ENCODE results near the gene APOBR.
"Not testable (repeated sequence)": the region's sequence is repeated elsewhere in the genome, so short reads cannot be mapped to it uniquely, and the experiment has no call there.

The APOBR gene

DNA sequence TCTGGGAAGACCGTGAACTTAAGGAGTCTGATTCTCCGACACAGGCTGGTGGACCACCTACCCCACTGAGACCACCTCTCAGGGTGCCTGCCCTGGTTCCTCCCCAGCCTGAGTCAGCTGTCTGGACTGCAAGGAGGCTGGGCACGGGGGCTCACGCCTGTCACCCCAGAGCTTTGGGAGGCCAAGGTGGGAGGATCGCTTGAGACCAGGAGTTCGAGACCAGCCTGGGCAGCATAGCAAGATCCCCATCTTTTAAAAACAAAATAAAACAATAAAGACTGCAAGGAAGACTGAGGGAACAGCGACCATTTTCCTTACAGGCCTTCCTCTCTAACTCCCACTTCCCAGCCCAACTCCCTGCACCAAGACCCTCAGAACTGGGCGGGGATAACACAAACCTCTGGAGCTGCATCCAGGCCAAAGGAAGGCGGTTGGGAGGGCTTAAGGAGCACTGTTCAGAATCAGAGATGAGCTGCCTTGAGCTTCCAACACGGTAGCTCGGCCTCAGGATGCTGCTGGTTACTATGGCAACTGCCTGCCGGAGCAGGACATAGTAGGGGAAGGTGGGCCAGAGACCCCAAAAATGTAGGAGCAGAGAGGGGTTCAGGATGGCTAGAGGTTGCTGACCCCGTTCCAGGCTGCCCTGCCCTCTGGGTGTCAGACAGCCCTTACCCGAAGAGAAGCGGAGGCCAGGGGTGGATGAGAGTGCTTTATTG is 4.4 kb downstream of the APOBR start:
- no peak for DNase-seq

DNA sequence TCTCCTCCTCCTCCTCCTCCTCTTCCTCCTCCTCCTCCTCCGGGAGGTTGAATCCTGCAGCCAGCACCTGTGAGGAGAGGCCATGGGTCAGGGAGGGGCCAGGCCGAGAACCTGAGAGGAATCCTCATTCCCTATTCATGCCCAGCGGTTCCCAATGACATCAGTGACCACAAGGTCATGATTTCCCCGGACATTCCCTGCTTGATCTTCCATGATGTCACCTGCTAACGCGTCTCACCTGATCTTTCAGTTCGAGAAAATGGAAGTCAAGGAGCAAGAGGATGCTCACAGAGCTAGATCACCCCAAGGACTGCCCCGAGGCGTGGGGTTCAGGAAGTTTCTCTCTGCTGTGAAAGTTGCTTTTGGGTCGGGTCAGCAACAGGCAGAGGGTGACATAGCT is 5.4 kb downstream of the APOBR start:
- DNase-seq, result no peak

DNA sequence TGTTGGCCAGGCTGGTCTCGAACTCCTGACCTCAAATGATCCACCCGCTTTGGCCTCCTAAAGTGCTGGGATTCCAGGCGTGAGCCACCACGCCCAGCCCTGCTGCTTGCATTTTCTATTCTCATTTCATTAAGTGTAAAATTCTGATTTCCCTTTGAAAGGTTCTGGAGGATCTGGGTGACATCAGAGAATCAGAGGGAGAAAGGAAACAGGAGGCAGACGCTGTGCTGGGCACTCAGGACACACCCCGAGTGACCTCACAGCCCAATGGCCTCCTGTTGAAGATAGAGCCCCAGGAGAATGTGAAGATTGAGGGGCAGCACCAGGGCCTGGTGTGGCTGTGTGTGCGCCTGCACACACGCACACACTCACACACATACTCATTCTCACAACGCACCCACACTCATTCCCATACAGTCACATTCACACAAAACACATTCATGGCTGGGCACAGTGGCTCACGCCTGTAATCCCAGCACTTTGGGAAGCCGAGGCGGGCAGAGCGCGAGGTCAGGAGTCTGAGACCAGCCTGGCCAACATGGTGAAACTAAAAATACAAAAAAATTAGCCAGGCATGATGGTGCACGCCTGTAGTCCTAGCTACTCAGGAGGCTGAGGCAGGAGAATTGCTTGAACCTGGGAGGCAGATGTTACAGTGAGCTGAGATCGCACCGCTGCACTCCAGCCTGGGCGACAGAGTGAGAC is 6.2 kb downstream of the APOBR start:
- not testable (repeated sequence) for DNase-seq

DNA sequence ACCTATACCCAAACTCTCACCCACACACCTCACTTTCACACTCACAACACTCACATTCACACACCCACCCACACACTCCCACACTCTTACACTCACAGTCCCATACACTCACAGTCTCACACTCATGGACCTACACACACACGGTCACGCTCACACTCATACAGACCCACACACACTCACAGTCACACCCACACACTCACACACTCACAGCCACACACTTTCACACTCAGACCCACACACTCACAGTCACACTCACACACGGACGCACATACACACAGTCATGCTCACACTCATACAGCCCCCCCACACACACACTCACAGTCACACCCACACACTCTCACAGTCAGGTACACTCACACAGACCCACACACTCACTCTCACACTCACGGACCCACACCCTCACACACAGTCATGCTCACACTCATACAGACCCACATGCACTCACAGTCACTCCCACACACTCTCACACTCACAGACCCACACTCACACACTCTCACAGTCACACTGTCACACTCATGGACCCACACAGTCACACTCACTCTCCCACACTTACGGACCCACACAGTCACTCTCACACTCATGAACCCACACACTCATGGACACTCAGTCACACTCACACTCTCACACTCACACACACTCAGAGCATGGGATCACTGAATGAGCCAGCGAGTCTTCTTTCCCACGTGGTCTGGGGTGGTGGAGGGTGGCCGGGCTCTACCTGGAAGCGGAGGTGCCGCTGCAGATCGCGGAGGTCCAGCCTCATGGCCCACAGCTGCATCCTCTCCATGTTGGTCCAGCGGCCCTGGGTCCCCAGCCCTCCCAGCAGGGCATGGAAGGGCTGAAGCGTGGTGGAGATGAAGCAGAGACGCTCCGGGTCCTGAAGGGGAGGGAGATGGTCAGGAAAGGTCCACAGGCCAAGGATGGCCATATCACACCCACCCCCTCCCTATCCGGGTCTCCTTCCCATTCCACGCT is 7.1 kb downstream of the APOBR start:
- DNase-seq, result no peak

DNA sequence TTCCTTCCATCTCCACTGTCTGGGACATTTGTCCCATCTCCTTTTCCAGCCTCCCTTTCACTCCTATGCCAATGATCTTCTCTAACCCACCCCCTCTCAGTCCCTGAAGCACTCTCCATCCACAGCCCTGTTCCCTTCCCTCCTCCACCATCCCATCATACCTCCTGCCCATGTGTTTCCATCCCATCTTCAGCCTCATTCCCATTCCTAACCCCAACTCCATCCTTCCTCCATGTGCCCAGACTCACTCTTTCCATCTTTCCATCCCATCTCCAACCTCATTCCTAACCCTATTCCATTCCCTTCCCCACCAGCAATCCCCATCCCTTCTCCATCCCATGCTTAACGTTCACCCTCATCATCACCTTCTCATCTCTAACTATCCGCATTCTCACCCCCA is 7.8 kb downstream of the APOBR start:
- no peak for DNase-seq

DNA sequence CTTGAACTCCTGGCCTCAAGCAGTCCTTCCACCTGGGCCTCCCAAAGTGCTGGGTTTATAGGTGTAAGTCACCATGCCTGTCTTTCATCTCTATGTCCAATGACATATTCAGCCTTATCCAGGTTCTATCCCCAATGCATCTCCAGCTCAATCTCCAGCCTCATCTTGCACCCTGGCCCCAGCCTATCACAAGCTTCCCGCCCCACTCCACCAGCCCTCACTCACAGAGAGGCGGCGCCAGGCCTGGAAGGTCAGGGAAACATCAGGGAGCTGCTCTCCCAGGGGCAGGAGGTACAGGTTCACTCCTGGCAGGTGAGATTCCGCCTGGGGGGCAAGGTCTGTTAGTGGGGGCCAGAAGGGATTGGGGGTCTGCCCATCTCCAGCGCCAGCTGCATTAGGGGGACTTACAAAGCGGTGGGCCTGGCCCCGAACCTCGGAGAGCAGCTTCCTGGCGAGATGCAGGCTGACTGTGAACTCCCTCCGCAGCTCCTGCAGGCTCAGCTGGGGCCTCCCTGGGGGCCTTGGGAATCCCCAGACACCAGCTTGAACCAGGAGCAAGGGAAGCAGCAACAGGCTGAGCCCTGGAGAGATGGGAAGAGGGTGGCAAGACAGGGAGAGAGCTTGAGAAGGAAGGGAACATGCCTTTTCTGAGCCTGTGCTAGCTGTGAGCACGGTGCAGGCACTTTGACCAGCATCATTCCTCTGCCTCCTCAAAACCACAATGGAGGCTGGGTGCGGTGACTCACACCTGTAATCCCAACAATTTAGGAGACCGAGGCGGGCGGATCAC is 9.2 kb downstream of the APOBR start:
- no peak for DNase-seq

DNA sequence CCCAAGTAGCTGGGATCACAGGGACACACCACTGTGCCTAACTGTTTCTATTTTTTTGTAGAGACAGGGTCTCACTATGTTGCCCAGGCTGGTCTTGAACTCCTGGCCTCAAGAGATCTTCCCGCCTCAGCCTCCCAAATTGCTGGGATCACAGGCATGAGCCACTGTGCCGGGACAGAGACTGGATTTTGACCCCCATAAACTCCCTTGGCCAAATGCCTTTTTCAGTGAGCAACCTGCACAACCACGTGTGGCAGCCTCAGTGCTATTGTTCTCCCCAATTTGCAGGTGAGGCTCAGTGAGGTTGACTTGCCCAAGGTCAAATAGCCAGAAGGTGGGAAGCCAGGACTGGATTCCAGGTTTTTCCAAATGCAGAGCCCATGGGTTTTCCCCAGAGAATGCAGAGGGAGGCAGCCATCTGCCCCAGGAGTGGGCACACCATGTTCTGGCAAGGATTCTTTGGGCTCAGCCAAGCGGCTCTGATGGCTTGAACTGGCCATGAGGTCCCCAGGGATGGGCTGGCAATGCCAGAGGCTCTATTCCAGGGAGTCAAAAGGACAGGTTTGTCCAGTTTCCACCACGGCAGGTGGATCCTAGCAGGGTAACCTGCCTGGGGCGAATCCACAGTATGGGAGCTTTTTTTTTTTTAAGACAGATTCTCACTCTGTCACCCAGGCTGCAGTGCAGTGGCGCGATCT is 10.4 kb downstream of the APOBR start:
- DNase-seq, result peak in 1 of 2 experiments; percentile 75

DNA sequence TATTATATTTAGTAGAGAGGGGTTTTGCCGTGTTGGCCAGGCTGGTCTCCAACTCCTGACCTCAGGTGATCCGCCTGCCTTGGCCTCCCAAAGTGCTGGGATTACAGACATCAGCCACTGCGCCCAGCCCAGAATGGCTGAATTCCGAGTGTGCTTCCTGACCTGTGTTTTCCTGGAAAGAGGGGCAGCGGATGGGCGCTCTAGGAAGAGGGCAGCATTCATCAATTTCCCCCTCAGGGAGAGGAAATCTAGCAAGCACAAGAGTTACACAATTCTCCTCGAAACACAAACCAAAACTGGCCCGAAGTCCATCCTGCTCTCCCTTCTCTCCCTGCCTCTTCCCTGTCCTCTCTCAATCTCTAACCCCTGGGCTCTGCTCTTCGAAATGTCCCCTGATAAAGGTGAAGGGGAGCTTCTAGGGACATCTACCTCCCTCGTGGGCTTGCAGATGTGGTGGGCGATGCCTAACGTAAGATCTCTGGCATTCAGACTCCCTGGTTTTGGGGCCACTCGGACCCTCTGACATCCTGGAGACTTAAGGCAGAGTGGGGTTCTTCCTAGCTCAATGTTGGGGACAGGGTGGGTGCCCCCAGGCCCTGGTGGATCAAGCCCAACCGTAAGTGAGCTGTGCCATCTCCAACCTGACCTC is 11.2 kb downstream of the APOBR start:
- DNase-seq, result no peak

DNA sequence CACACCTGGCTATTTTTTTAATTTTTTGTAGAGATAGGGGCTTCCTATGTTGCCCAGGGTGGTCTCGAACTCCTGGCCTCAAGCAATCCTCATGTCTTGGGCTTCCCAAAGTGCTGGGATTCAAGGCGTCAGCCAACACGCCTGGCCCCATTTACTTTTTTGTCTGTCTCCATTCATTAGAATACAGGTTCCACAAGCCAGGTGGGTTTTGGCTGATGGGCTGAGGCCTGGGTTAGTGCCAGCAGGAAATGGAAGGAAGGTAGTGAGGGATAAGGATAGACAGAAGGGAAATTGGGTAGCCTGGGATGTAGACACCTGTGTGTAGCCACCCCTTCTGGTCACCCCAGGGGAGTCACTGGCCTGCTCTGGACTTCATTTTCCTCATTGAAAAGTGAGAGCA is 16.6 kb downstream of the APOBR start:
- DNase-seq, result no peak

DNA sequence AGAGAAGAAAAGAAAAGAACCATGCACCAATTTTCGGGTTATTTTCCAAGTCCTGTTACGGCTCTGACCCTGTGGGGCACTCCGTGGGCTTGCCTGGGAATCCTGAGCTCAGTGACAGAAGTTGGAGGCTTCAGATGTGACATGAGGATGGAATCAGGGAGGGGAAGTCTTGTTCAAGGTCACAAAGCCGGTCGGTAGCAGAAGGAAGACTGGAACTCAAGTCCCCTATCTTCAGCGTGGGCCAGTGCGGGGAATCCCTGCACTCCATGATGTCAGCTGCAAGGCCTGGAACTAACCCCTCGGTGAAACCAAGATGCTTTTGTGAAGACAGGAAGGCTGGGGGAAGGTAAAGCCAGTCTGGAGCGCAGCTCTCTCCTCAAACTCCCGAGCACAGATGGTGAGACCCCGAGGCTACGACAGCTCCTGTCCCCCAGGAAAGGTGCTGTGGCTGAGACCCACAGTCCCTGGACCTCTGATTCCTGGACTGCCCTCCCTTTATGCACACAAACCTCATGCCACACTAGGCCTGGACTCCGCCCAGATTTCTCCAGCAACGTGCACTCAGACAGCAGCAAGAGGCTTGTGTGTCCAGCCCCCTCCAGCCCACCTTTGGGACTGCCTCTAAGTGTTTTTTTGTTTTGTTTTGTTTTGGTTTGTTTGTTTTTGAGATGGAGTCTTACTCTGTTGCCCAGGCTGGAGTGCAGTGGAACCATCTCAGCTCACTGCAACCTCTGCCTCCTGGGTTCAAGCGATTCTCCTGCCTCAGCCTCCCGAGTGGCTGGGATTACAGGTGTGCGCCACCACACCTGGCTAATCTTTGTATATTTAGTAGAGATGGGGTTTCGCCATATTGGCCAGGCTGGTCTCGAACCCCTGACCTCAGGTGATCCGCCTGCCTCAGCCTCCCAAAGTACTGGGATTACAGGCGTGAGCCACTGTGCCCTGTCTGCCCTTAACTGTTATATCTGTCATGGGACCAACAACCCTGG is 17.7 kb downstream of the APOBR start:
- DNase-seq, result no peak

DNA sequence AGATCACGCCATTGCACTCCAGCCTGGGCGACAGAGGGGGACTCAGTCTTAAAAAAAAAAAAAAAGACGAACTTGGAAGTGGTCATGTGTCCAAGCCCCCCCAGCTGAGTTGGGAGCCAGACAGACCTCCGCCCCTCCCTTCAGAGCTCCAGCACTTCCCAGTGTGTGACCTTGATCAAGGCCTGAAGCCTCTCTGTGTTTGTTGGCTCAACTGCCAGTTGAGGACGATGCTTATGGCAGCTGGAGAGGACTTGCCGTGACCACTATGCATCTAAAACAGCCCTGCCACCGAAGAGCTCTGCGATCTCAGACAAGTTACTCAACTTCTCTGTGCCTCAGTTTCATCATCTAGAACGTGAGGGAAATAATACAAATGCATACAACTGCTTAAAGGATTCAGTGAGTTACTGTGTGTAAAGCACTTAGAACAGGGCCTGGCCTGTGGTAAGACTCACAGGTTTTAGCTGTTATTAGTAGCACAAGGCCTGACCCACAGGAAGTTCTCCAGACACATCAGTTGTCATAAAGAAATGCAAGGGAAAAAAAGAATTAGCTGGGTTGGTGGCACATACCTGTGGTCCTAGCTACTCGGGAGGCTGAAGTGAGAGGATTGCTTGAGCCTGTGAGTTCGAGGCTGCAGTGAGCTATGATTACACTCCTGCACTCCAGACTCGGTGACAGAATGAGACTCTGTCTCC is 19.2 kb downstream of the APOBR start:
- DNase-seq, result no peak

DNA sequence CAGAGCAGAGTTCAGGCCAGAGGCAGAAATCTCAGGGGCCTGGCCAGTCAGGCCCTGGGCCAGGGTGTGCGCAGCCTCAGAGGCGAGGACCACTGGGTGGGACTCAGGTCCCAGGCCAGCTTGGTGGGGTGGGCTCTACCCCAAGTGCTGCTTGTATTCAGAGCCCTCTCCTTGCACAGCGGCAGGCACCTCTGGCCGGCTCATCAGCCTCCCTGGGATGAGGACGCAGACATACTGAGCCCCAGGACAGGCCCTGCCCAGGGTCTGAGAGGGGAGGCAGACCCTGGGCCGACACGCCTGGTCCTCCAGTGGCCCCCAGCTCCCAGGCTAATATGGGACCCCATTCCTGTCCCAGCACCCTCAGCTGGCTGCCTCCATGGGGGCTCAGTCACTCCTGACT is 19.8 kb downstream of the APOBR start:
- DNase-seq, result no peak

DNA sequence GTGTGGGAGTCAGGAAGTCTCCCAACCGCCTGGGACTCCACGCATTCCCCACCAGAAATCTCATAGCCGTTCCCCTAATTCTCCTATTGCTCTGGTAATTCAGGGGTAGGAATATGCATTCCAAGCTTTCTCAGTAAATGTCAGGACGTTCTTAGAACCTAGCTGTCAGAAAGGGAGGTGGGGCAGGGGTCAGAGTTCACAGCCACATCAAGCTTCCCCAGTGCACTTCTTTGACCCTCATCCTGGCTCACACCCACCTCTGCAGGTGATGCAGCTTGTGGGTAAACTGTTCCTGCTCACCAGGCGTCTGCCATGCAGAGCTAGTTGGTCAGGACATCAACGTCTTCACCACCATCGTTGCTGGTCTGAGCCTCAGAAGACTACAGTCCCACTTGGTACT is 26.2 kb downstream of the APOBR start:
- DNase-seq, result no peak

DNA sequence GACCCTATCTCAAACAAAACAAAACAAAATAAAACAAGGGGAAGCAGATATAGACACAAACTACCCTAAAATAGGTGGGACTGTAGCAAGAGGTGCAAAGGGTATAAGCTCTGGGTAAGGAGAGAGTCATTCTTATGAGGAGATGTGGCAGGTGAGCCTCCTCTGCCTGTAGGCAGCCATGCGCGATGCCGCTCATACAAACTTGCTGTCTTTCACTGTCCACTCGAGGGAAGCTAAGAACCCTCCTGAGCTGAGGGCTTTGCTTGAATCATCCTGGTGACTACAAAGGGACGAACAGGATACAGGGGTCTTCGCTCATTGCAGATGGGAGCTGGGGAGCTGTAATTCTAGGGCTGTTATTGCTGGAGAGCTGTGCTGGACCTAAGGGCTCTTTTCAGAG is 27.0 kb downstream of the APOBR start:
- no peak for DNase-seq

DNA sequence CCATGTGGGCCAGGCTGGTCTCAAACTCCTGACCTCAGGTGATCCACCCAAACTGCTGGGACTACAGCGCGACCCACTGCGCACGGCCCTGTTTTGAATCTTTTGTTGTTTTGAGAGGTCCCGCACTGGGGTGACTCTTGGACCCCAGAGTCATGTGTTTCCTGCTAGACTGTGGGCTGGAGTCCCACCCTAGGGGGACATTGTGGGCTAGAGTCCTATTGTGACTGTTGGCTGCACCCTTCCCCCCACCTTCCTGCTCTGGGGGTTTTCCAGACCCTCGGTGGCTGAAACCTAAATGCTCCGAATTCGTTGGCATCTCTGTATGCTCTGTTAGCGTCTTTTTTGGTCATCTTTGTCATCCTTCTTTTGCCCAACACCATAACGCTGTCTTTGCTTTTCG is 28.3 kb downstream of the APOBR start:
- DNase-seq, result no peak

DNA sequence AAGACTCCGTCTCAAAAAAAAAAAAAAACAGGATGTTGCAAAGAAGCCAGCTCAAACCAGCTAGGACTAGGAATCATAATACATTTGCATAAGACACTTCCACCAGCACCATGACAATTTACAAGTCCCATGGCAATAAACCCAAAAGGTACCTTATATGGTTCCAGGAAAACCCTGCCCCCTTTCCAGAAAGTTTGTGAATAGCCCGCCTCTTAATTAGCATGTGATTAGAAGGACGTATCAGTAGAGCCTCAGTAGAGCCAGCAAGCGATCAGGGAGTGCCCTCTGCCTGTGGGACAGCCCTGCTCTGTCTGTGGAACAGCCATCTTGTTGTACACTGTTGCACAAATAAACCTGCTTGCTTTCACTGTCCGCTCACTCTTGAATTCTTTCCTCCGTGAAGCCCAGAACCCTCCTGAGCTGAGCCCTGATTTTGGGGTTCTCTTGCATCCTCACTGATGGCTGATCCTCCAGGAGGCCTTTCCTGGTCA is 30.3 kb downstream of the APOBR start:
- DNase-seq, result no peak

DNA sequence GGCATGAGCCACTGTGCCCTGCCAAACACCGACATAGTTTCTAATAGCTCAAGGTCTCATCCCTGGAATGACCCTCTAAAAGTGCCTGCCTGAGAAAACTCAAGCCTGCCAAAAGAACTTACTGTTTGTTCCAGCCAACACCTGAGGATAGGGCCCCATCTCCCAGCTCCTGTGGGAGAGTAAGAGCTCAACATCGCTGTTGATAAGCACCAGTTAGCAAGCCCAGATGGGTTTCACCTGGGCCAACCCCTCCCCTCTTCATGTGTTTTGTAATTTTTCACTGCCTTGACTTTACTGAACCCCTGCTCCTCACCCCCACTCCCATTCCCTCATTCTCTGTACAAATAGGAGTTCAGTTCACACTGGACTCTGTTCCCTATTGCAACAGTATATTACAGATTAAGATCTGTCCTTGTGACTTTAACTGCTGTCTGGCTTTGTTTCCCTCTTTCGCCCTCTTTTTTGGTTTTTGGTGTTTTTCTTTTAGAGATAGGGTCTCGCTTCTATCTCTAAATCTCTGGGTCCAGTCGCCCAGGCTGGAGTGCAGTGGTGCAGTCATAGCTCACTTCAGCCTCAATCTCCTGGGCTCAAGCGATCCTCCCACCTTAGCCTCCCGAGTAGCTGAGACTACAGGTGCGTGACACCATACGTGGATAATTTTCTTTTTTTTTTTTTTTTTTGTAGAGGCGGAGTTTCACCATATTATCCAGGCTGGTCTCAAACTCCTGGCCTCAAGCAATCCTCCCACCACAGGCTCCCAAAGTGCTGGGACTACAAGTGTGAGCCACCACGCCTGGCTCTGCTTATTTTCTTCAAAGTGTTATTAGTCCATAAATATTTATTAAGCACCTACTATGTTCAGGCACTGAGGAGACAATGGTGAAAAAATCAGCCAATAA is 32.0 kb downstream of the APOBR start:
- DNase-seq, result no peak

DNA sequence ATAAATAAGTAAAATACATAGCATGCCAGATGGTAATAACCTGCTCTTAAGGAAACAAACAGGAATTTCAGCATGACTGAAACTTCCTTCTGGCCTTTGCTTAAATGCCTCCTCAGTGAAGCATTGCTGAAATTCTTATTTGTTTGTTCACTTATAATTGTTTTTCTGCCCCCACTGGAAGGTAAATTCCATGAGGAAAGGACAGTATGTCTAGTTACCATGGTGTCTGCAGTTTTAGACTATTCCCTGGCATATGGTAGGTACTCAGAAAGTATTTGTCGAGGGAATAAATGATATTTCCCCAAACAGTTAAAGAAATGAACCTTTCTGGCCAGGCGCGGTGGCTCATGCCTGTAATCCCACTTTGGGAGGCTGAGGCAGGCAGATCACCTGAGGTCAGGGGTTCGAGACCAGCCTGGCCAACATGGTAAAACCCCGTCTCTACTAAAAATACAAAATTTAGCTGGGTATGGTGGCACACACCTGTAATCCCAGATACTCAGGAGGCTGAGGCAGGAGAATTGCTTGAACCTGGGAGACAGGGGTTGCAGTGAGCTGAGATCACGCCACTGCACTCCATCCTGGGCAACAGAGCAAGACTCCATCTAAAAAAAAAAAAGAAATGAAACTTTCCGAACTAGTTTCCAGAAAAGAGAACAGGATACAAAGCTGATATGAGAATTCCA is 32.8 kb downstream of the APOBR start:
- DNase-seq, result not testable (repeated sequence)

All from NCI-H446 (cell line).